Loucy (cell line): ENCODE data around the gene RGS6.

Experiments
- EZH2phosphoT487 ChIP-seq: fragments of 200-600 bp; IDR thresholded peaks from 2 replicates; pipeline ENCODE4 v1.6.1; 2018; ENCODE audit warnings: antibody characterized with exemption, mild to moderate bottlenecking, moderate library complexity, borderline replicate concordance
- TF ChIP-seq, protein P1 (sequence below): fragments of 200-600 bp; sonication (generic); conservative IDR thresholded peaks from 2 replicates; pipeline ENCODE4 v1.5.1; 2014; ENCODE audit warnings: mild to moderate bottlenecking, antibody characterized with exemption, low read length

- TF ChIP-seq, protein P1, sequence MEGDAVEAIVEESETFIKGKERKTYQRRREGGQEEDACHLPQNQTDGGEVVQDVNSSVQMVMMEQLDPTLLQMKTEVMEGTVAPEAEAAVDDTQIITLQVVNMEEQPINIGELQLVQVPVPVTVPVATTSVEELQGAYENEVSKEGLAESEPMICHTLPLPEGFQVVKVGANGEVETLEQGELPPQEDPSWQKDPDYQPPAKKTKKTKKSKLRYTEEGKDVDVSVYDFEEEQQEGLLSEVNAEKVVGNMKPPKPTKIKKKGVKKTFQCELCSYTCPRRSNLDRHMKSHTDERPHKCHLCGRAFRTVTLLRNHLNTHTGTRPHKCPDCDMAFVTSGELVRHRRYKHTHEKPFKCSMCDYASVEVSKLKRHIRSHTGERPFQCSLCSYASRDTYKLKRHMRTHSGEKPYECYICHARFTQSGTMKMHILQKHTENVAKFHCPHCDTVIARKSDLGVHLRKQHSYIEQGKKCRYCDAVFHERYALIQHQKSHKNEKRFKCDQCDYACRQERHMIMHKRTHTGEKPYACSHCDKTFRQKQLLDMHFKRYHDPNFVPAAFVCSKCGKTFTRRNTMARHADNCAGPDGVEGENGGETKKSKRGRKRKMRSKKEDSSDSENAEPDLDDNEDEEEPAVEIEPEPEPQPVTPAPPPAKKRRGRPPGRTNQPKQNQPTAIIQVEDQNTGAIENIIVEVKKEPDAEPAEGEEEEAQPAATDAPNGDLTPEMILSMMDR: no peak
- TF ChIP-seq EZH2phosphoT487: no peak
Observed at GRCh38 chr14:72409047-72409446, 476.8 kb downstream of the RGS6 start.
